Measurements from ENCODE around the gene NPAS3. TPM values are rescaled to one million over a fixed set of nuclear protein-coding genes. Genes with fewer than 3 reads are reported as not detected.

Gene NPAS3
- total and polyA plus RNA-seq, 5 donors from 2014 or later: not detected

DNA sequence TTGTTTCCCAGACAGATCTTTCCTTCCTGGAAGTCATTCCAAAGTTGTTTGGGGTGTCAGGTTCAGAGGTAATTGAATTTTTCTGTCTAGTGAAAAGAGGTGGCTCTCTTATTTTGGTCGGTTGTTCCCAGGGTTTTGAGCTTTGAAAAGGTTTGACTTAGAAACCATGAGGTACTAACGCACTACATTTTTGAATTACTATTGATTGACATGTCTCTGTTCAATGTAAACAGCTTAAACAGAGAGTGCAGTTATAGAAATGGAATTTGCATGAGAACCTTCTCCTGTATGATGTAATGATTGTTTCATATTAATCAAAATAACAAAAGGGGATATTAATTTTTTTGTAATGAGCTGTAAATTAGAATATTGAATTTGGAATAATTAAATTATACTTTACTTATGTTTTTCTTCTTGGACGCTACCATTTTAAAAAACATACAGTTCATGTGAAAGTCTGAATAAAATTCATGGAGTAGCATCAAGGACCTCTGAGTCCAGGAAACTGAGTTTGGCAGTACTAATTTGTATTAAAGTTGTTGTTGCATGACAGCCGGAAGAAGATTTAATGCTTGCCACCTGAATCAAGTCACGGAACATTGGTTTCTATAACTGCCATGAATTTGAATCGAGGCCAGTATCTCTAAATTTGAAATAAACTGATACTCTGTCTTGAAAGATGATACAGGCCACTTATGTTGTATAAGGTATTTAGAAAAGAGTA is 41.7 kb downstream of the NPAS3 start:
- H3K9me3 Mint-ChIP-seq: peaks cover 0 to 2% (median 0%) of the 10 kb centered on the region in 7 donors
- Histone ChIP-seq H3K27me3 (ENCODE audit: control insufficient read depth, insufficient read depth, low read length) (no peaks in the 10 kb centered on the region), H3K9me3 (ENCODE audit: control insufficient read depth in 2 of 2, low read length in 2 of 2) (no peaks in the 10 kb centered on the region), H3K27ac (ENCODE audit: insufficient read depth, low read length, poor library complexity, severe bottlenecking) (no peak overlapping the region), H3K4me3 (ENCODE audit: low read depth, low read length) (no peak overlapping the region), H3K36me3 (ENCODE audit: control insufficient read depth, insufficient read depth, low read length) (no peaks in the 10 kb centered on the region), H3K4me1 (ENCODE audit: control insufficient read depth, insufficient read depth, low read length, poor library complexity, severe bottlenecking) (no peaks in the 10 kb centered on the region)
- no peaks in the 10 kb centered on the region for H3K36me3 Mint-ChIP-seq
- peaks cover 8% of the 10 kb centered on the region for H3K27me3 Mint-ChIP-seq
- no peak overlapping the region for H3K27ac Mint-ChIP-seq
- H3K4me1 Mint-ChIP-seq: no peaks in the 10 kb centered on the region
- ATAC-seq (ENCODE audit: low read depth in 2 of 2) (no peak), DNase-seq (no peak)
- no peak overlapping the region for H3K4me3 Mint-ChIP-seq

DNA sequence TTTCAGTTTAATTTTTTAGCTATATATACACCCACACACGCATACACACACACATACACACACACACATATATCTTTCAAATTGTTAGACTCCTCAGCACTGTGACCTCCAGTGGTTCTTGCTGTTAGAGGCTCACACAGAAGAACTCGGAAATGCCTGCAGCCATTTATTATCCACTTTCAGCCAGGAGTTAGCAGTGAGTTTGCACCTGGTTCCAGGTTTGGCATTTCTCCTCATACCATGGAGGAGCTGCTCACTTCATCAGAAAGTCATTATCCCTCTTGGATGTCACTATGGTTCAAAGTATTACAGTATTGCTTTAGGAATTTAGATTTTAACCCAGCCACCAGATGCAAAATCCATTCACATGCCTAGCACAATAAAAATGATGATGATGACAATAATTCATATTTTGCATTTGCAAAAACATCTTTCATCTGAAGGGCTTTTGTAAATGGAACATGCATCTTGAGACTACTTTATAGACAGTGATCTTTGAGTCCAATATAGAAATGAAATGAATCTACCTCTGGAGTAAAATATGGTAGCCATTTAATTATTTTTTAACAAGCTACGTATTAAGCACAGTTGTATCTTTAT is 42.3 kb downstream of the NPAS3 start:
- Histone ChIP-seq H3K36me3 (ENCODE audit: control insufficient read depth, insufficient read depth, low read length) (no peaks in the 10 kb centered on the region), H3K4me1 (ENCODE audit: control insufficient read depth, insufficient read depth, low read length, poor library complexity, severe bottlenecking) (no peaks in the 10 kb centered on the region), H3K27ac (ENCODE audit: insufficient read depth, low read length, poor library complexity, severe bottlenecking) (no peak overlapping the region), H3K4me3 (ENCODE audit: low read depth, low read length) (no peak overlapping the region), H3K27me3 (ENCODE audit: control insufficient read depth, insufficient read depth, low read length) (no peaks in the 10 kb centered on the region), H3K9me3 (ENCODE audit: control insufficient read depth in 2 of 2, low read length in 2 of 2) (no peaks in the 10 kb centered on the region)
- H3K9me3 Mint-ChIP-seq: peaks cover 0 to 2% (median 0%) of the 10 kb centered on the region in 7 donors
- H3K4me3 Mint-ChIP-seq: no peak overlapping the region
- DNase-seq (no peak), ATAC-seq (ENCODE audit: low read depth in 2 of 2) (no peak)
- H3K27ac Mint-ChIP-seq: no peak overlapping the region
- no peaks in the 10 kb centered on the region for H3K36me3 Mint-ChIP-seq
- H3K4me1 Mint-ChIP-seq: no peaks in the 10 kb centered on the region
- peaks cover 8% of the 10 kb centered on the region for H3K27me3 Mint-ChIP-seq

DNA sequence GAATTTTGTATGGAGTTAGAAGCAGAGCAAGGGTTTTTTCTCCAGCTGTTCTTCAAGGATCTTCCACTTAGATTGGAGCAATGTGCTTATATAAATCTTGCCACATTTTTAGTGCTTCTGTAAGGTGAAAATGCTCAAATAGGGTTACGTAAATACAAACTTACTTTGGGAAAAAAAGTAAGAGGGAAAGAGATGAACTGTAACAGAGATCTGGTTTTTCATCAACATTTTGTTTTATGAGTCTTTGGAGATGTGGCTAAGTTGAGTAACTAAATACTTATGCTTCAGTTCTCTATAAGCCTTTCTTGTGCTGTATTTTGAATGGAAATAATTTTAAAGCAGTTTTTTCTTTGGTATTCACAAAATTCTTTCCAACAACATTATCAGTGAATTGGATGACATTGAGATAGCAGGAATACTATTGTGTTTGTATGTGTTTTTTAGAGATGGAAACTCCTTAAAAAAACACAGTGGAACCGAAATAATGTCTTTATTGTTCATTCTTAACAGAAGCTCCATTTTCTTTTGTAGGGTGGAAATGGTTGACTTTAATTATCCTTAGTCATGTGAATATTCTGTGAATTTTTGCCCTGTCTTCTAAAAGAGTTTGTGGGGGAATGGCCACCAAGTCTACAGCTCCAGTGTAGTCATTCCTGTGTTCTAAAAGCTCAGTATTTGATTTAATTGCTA is 45.7 kb downstream of the NPAS3 start:
- Histone ChIP-seq H3K27me3 (ENCODE audit: control insufficient read depth, insufficient read depth, low read length) (no peaks in the 10 kb centered on the region), H3K4me3 (ENCODE audit: low read depth, low read length) (no peak overlapping the region), H3K4me1 (ENCODE audit: control insufficient read depth, insufficient read depth, low read length, poor library complexity, severe bottlenecking) (no peaks in the 10 kb centered on the region), H3K36me3 (ENCODE audit: control insufficient read depth, insufficient read depth, low read length) (no peaks in the 10 kb centered on the region), H3K9me3 (ENCODE audit: control insufficient read depth in 2 of 2, low read length in 2 of 2) (no peaks in the 10 kb centered on the region), H3K27ac (ENCODE audit: insufficient read depth, low read length, poor library complexity, severe bottlenecking) (no peak overlapping the region)
- Mint-ChIP-seq H3K36me3 (no peaks in the 10 kb centered on the region), H3K4me3 (no peak overlapping the region), H3K9me3 (peaks cover 0 to 5% (median 2%) of the 10 kb centered on the region in 7 donors), H3K27me3 (peaks cover 8% of the 10 kb centered on the region), H3K27ac (no peak overlapping the region), H3K4me1 (no peaks in the 10 kb centered on the region)
- ATAC-seq (ENCODE audit: low read depth in 2 of 2): no peak
- DNase-seq: no peak

DNA sequence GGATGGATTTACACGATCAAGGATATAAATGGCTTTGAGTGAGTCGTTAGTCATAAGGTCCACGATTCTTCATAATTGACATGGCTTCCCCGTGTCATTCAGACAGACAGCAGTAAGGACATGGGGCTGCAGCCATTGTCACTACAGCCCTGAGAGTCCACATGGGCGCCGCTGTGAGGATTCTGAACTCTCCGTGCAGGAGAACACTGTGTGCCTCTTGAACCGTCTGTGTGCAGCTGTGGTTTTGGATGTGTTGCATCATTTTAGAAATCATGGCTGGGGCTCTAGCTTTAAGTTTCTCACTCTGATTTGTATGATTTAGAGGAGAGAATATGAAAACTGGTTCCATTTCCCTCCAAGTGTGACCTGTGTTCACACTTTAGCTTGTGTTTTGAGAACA is 47.2 kb downstream of the NPAS3 start:
- Mint-ChIP-seq H3K27ac (no peak overlapping the region), H3K9me3 (peaks cover 0 to 7% (median 4%) of the 10 kb centered on the region in 7 donors), H3K4me3 (no peak overlapping the region), H3K4me1 (no peaks in the 10 kb centered on the region), H3K36me3 (no peaks in the 10 kb centered on the region), H3K27me3 (peaks cover 4% of the 10 kb centered on the region)
- Histone ChIP-seq H3K27ac (ENCODE audit: insufficient read depth, low read length, poor library complexity, severe bottlenecking) (no peak overlapping the region), H3K27me3 (ENCODE audit: control insufficient read depth, insufficient read depth, low read length) (no peaks in the 10 kb centered on the region), H3K4me1 (ENCODE audit: control insufficient read depth, insufficient read depth, low read length, poor library complexity, severe bottlenecking) (no peaks in the 10 kb centered on the region), H3K36me3 (ENCODE audit: control insufficient read depth, insufficient read depth, low read length) (no peaks in the 10 kb centered on the region), H3K9me3 (ENCODE audit: control insufficient read depth in 2 of 2, low read length in 2 of 2) (no peaks in the 10 kb centered on the region), H3K4me3 (ENCODE audit: low read depth, low read length) (no peak overlapping the region)
- no peak for DNase-seq
- ATAC-seq (ENCODE audit: low read depth in 2 of 2): no peak

DNA sequence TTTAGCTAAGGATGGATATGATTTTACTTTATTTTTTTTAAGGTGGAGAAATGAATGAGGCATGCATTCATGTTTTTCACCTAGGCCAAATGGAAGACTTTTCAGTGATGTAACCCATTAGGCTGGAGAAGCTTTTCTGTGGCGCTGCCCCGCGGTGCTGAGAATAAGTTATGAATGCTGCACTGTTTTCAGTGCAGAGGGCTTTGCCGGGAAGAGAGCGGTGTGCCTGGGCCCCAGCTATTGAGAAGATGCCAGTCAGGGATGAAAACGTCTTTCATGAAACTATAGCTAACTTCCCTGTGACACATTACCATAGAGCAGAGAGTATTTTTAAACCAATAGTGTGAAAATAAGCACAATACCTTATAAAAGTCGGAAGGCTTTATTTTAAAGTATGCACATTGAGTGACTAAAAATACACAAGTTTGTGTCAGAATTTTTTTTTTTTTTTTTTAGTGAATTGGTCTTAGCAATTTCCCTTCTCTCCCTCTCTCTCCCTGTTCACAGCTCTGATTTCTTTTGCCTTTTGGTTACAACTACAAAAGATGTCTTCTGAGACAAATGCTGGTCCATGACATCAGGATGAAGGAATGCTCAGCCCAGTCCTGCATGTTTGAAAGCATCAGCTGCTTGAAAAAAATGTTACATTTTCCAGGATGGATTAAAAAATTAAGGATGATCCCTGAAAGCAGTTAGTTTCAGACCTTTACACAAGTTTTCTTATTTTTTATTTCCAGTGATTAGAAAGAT is 48.3 kb downstream of the NPAS3 start:
- ATAC-seq (ENCODE audit: low read depth in 2 of 2) (no peak), DNase-seq (no peak)
- no peaks in the 10 kb centered on the region for H3K4me1 ChIP-seq (ENCODE audit: control insufficient read depth, insufficient read depth, low read length, poor library complexity, severe bottlenecking)
- no peak overlapping the region for H3K4me3 ChIP-seq (ENCODE audit: low read depth, low read length)
- H3K4me1 Mint-ChIP-seq: no peaks in the 10 kb centered on the region
- H3K36me3 ChIP-seq (ENCODE audit: control insufficient read depth, insufficient read depth, low read length): no peaks in the 10 kb centered on the region
- peaks cover 0 to 7% (median 4%) of the 10 kb centered on the region in 7 donors for H3K9me3 Mint-ChIP-seq
- peaks cover 1% of the 10 kb centered on the region for H3K27me3 Mint-ChIP-seq
- no peak overlapping the region for H3K27ac ChIP-seq (ENCODE audit: insufficient read depth, low read length, poor library complexity, severe bottlenecking)
- H3K36me3 Mint-ChIP-seq: no peaks in the 10 kb centered on the region
- H3K9me3 ChIP-seq (ENCODE audit: control insufficient read depth in 2 of 2, low read length in 2 of 2): no peaks in the 10 kb centered on the region
- no peaks in the 10 kb centered on the region for H3K27me3 ChIP-seq (ENCODE audit: control insufficient read depth, insufficient read depth, low read length)
- H3K27ac Mint-ChIP-seq: no peak overlapping the region
- H3K4me3 Mint-ChIP-seq: no peak overlapping the region

DNA sequence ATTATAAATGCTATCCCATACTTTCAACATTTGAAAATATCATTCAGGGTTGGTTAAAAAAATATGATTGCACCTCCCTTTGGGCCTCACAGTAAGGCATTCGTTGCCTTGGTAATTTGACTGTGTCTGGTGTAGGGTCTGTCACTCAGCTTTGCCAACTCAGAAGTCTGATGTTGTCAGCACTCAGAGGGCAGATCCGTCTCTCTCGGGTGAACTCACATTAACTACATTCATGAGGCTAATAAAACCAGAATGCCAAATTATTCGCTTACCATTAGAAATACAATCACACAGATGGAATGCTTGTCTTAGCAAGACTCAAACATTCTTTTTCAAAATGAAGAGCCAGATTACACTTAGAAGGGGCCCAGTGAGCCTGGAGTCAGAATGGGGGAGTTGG is 53.0 kb downstream of the NPAS3 start:
- Mint-ChIP-seq H3K9me3 (peaks cover 0 to 12% (median 7%) of the 10 kb centered on the region in 7 donors), H3K27me3 (no peaks in the 10 kb centered on the region), H3K4me3 (no peak overlapping the region), H3K36me3 (no peaks in the 10 kb centered on the region), H3K4me1 (no peaks in the 10 kb centered on the region), H3K27ac (no peak overlapping the region)
- Histone ChIP-seq H3K9me3 (ENCODE audit: control insufficient read depth in 2 of 2, low read length in 2 of 2) (peaks cover 0 to 2% of the 10 kb centered on the region in 2 experiments), H3K4me3 (ENCODE audit: low read depth, low read length) (no peak overlapping the region), H3K27me3 (ENCODE audit: control insufficient read depth, insufficient read depth, low read length) (no peaks in the 10 kb centered on the region), H3K36me3 (ENCODE audit: control insufficient read depth, insufficient read depth, low read length) (no peaks in the 10 kb centered on the region), H3K4me1 (ENCODE audit: control insufficient read depth, insufficient read depth, low read length, poor library complexity, severe bottlenecking) (no peaks in the 10 kb centered on the region), H3K27ac (ENCODE audit: insufficient read depth, low read length, poor library complexity, severe bottlenecking) (no peak overlapping the region)
- ATAC-seq (ENCODE audit: low read depth in 2 of 2): no peak
- no peak for DNase-seq

DNA sequence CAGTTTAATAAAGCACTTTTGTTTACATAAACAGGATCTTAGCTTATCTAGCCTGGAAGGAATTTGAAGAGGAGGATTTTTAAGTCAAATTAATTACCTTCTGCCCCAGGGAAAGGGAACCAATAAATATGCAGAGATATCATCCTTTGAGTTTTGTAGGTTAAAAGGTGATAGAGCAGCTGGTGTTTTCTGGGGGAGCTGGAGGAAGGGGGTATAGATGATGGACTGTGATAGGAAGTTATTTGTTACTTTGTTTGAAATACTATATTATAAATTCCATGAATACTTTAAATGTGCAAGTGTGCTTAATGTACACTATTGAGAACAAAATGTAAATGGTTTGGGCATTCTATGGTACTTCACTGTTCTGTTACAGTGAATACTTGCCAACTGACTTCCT is 55.2 kb downstream of the NPAS3 start:
- Mint-ChIP-seq H3K27ac (no peak overlapping the region), H3K4me1 (no peaks in the 10 kb centered on the region), H3K4me3 (no peak overlapping the region), H3K36me3 (no peaks in the 10 kb centered on the region), H3K9me3 (peaks cover 0 to 15% (median 8%) of the 10 kb centered on the region in 7 donors), H3K27me3 (no peaks in the 10 kb centered on the region)
- no peak overlapping the region for H3K4me3 ChIP-seq (ENCODE audit: low read depth, low read length)
- H3K4me1 ChIP-seq (ENCODE audit: control insufficient read depth, insufficient read depth, low read length, poor library complexity, severe bottlenecking): no peaks in the 10 kb centered on the region
- ATAC-seq (ENCODE audit: low read depth in 2 of 2) (no peak), DNase-seq (no peak)
- H3K36me3 ChIP-seq (ENCODE audit: control insufficient read depth, insufficient read depth, low read length): no peaks in the 10 kb centered on the region
- no peaks in the 10 kb centered on the region for H3K27me3 ChIP-seq (ENCODE audit: control insufficient read depth, insufficient read depth, low read length)
- peaks cover 0 to 2% of the 10 kb centered on the region in 2 experiments for H3K9me3 ChIP-seq (ENCODE audit: control insufficient read depth in 2 of 2, low read length in 2 of 2)
- H3K27ac ChIP-seq (ENCODE audit: insufficient read depth, low read length, poor library complexity, severe bottlenecking): no peak overlapping the region

All from CD4-positive, CD25-positive, alpha-beta regulatory T cell (primary cell).